ENCODE results near the gene B4GALT1. TPM values are rescaled to one million over a fixed set of nuclear protein-coding genes. Genes with fewer than 3 reads are reported as not detected.

The B4GALT1 gene
- total and polyA plus RNA-seq, 10 donors = 18.1 to 111 (median 82.7) TPM

DNA sequence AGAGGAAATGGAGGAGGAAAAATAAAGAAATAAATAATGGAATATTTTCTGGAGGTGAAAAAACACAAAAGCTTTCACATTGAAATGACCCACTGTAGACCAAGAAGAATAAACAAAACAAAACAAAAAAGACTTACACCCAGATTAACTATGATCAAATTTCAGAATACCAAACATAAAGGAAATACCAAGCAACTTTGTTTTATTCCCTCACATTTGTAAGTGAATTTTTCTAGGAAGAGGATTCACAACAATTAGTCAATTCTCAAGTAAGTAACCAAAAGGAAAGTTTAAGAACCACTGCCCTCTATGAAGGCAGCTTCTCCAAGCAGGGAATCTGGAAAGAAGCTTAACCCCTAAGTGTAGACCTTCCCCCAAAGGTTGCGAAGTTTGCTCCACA, 29.6 kb upstream of the B4GALT1 start:
- H3K4me1 ChIP-seq = no peaks in the 10 kb centered on the region
- no peak overlapping the region for H3K4me3 ChIP-seq
- DNase-seq = no peak
- intact Hi-C loops (cut with DNase I; ENCODE audit: low total_unique reads) = no loop called here
- no peaks in the 10 kb centered on the region for H3K36me3 ChIP-seq
- no peak overlapping the region for H3K27ac ChIP-seq
- no peaks in the 10 kb centered on the region for H3K9me3 ChIP-seq
- no peaks in the 10 kb centered on the region for H3K27me3 ChIP-seq (replicated peaks in 1 of 7)
- 93 to 100% (median 98%) methylated on average over 1 of the region's 1 CpG for WGBS, 5 donors
- TF ChIP-seq POLR2A (IDR thresholded peaks at IDR 0.05) (no peak), POLR2AphosphoS5 (IDR thresholded peaks at IDR 0.05) (no peak)
- TF ChIP-seq, protein P1, sequence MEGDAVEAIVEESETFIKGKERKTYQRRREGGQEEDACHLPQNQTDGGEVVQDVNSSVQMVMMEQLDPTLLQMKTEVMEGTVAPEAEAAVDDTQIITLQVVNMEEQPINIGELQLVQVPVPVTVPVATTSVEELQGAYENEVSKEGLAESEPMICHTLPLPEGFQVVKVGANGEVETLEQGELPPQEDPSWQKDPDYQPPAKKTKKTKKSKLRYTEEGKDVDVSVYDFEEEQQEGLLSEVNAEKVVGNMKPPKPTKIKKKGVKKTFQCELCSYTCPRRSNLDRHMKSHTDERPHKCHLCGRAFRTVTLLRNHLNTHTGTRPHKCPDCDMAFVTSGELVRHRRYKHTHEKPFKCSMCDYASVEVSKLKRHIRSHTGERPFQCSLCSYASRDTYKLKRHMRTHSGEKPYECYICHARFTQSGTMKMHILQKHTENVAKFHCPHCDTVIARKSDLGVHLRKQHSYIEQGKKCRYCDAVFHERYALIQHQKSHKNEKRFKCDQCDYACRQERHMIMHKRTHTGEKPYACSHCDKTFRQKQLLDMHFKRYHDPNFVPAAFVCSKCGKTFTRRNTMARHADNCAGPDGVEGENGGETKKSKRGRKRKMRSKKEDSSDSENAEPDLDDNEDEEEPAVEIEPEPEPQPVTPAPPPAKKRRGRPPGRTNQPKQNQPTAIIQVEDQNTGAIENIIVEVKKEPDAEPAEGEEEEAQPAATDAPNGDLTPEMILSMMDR (IDR thresholded peaks at IDR 0.05 in 8 of 11, conservative IDR thresholded peaks at IDR 0.05 in 3 of 11) = no peak

DNA sequence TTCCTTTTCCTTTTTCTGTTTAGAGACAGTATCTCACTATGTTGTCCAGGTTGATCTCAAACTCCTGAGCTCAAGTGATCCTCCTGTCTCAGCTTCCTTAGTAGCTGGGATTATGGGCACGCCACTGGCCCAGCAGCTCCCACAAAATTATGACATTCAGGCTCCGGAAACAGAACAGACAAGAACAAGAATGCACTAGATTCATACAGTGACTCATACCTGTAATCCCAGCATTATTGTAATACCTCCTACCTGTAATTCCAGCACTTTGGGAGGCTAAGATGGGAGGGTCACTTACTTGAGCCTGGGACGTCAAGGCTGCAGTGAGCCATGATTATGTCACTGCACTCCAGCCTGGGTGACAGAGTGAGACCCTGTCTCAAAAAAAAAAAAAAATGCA, 26.7 kb upstream of the B4GALT1 start:
- TF ChIP-seq, protein P1 (IDR thresholded peaks at IDR 0.05 in 8 of 11, conservative IDR thresholded peaks at IDR 0.05 in 3 of 11) = no peak
- TF ChIP-seq POLR2A (IDR thresholded peaks at IDR 0.05) (no peak), POLR2AphosphoS5 (IDR thresholded peaks at IDR 0.05) (no peak)
- Histone ChIP-seq H3K36me3 (no peaks in the 10 kb centered on the region), H3K9me3 (no peaks in the 10 kb centered on the region), H3K4me1 (no peaks in the 10 kb centered on the region), H3K27ac (no peak overlapping the region), H3K27me3 (replicated peaks in 1 of 7) (no peaks in the 10 kb centered on the region), H3K4me3 (no peak overlapping the region)
- intact Hi-C loops (cut with DNase I; ENCODE audit: low total_unique reads) = no loop called here
- 64 to 96% (median 91%) methylated on average over 3 of the region's 3 CpGs for WGBS, 5 donors
- DNase-seq = no peak

DNA sequence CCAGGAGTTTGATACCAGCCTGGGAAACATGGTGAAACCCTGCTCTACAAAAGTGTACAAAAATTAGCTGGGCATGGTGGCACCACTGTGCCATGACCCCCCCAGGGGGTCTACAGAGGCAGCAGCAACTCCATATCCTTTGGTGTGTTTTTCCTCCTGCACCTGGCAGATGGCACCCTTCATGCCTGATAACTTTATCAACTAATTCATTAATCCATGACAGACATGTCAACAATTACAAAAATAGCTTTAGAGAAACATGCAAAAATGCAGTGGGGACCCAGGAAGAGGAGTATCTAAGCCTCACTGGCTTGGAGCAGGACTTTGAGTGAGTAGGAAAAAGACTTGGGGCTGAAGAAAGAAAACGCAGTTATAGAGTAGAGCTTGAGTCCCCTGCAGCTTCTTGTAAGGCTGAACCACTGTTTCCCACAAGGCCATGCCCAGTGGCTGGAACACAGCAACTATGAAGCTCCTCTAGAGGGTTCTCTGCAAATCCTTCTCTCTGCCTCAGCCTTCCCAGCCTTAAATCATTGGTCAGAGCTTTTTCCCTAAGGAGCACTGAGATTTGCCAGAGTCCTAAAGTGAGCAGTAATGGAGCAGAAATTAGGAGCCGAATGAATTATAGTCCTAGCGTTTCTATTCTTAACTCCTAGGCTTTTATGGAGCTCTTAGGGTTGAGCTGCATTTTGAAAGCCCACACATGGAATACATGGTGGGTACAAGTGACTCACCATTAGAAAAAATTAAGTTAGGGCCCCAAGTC, 25.5 kb upstream of the B4GALT1 start:
- DNase-seq = no peak
- H3K27me3 ChIP-seq (replicated peaks in 1 of 7) = no peaks in the 10 kb centered on the region
- intact Hi-C loops (cut with DNase I; ENCODE audit: low total_unique reads) = no loop called here
- H3K4me1 ChIP-seq = no peaks in the 10 kb centered on the region
- H3K36me3 ChIP-seq = no peaks in the 10 kb centered on the region
- no peak overlapping the region for H3K27ac ChIP-seq
- TF ChIP-seq, protein P1 (IDR thresholded peaks at IDR 0.05 in 8 of 11, conservative IDR thresholded peaks at IDR 0.05 in 3 of 11) = no peak
- TF ChIP-seq POLR2AphosphoS5 (IDR thresholded peaks at IDR 0.05) = no peak
- TF ChIP-seq POLR2A (IDR thresholded peaks at IDR 0.05) = no peak
- WGBS, 5 donors = 71 to 93% (median 89%) methylated on average over 3 of the region's 3 CpGs
- no peak overlapping the region for H3K4me3 ChIP-seq
- no peaks in the 10 kb centered on the region for H3K9me3 ChIP-seq

DNA sequence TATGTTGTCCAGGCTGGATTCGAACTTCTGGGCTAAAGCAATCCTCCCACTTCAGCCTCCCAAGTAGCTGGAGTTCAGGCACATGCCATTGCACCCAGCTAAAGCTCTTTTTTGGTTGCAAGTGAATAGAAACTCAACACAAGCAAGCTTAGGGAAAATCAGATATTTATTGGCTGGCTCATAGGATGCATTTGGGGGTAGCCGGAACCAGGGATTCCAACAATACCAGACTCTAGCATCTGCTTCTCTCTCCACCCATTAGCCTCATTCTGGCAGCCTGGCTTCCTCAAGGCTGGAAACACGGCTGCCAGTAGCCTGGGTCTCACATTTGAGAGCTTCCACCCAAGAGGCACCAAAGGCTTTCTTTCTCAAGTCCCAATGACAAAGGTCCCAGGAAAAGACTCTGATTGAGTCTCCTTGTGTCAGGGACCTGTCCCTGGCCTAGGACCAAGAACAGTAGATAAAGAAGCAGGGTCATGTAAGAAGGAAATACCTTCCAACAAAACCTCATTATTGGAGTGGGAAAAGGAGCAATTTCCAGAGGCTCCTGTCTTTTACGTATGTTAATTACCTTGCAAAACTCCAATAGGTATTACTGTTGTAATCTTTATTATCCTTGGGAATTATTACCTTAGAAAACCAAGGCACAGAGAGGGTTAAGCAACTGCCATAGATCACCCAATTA, 23.0 kb upstream of the B4GALT1 start:
- Histone ChIP-seq H3K27ac (no peak overlapping the region), H3K4me1 (peaks cover 0 to 11% (median 0%) of the 10 kb centered on the region in 6 donors), H3K27me3 (replicated peaks in 1 of 7) (no peaks in the 10 kb centered on the region), H3K9me3 (no peaks in the 10 kb centered on the region), H3K4me3 (no peak overlapping the region), H3K36me3 (no peaks in the 10 kb centered on the region)
- WGBS, 5 donors = 79 to 93% (median 88%) methylated on average over 4 of the region's 4 CpGs
- TF ChIP-seq POLR2A (IDR thresholded peaks at IDR 0.05) (no peak), POLR2AphosphoS5 (IDR thresholded peaks at IDR 0.05) (no peak)
- TF ChIP-seq, protein P1 (IDR thresholded peaks at IDR 0.05 in 8 of 11, conservative IDR thresholded peaks at IDR 0.05 in 3 of 11) = no peak
- intact Hi-C loops (cut with DNase I; ENCODE audit: low total_unique reads) = no loop called here
- no peak for DNase-seq

All from spleen (tissue), 11 donors.